Loucy (cell line): ENCODE results near the gene LIME1.

Experiments
- EZH2phosphoT487 ChIP-seq: fragments of 200-600 bp; IDR thresholded peaks from 2 replicates; pipeline ENCODE4 v1.6.1; 2018; ENCODE audit warnings: antibody characterized with exemption, mild to moderate bottlenecking, moderate library complexity, borderline replicate concordance
- TF ChIP-seq, protein P1 (sequence below): fragments of 200-600 bp; sonication (generic); conservative IDR thresholded peaks from 2 replicates; pipeline ENCODE4 v1.5.1; 2014; ENCODE audit warnings: mild to moderate bottlenecking, antibody characterized with exemption, low read length

DNA sequence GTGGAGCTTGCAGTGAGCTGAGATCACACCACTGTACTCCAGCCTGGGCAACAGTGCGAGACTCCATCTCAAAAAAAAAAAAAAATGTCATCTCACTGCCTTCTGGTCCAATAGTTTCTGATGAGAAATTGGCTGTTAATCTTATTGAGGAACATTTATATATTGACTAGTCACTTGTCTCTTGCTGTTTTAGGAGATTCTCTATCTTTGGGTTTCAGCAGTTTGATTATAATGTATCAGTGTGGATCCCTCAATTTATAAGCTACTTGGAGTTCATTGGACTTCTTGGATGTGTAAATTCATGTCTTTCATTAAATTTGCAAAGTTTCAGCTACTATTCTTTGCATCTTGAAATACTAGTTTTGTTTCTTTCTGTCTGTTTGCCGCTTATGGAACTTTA lies 17.5 kb upstream of the LIME1 start:
- TF ChIP-seq, protein P1, sequence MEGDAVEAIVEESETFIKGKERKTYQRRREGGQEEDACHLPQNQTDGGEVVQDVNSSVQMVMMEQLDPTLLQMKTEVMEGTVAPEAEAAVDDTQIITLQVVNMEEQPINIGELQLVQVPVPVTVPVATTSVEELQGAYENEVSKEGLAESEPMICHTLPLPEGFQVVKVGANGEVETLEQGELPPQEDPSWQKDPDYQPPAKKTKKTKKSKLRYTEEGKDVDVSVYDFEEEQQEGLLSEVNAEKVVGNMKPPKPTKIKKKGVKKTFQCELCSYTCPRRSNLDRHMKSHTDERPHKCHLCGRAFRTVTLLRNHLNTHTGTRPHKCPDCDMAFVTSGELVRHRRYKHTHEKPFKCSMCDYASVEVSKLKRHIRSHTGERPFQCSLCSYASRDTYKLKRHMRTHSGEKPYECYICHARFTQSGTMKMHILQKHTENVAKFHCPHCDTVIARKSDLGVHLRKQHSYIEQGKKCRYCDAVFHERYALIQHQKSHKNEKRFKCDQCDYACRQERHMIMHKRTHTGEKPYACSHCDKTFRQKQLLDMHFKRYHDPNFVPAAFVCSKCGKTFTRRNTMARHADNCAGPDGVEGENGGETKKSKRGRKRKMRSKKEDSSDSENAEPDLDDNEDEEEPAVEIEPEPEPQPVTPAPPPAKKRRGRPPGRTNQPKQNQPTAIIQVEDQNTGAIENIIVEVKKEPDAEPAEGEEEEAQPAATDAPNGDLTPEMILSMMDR = no peak
- TF ChIP-seq EZH2phosphoT487 = no peak
